NCI-H524 treated with DMSO at 0.1 percent for 48 hours (cell line): ENCODE results near the gene CLSTN2.

Source experiments
- DNase-seq: peaks from one replicate; lab custom pipeline; 2025; lab: John Stamatoyannopoulos, UW

CLSTN2 gene

GRCh38 chr3:140093742-140094141 lies 158.8 kb downstream of the CLSTN2 start:
- peak; percentile 82 for DNase-seq

DNA sequence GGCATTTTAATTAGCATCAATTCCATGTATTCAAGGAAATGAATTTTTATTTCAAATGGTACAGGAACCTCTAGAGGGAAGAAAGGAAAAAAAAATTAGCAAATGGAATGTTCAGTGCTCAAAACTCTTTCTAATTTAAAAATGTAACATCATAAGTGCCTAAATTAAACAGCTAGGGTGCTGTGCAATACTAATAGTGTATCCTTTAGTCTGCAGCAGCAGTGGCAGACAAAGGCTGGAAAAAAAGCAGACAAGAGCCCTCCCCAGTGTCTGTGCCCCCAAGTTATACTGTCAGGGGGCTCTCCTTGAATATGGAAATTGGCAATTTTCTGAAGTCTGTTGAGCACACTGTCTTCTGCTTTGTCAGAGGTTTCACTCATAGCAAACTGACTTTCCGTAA lies 159.5 kb downstream of the CLSTN2 start:
- no peak for DNase-seq

DNA sequence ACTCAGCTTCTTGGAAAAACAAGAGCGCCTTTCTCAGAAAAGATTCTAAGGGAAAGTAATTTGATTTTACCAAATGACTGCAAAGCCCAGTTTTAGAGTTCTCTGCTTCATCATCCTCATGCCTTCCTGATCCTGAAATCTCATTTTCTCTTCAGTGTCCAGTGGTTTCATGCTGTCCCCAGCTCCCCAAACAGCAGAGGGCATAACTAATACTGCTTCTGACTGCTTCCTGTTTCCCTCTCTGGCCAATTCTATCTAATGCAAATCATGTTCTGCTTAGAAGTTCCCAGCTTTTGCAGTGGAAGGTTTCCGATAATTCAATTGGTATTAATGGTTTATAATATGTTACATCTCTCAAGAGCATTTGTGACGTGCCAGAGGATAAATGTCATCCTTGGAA lies 161.1 kb downstream of the CLSTN2 start:
- DNase-seq: no peak

GRCh38 chr3:140097874-140098635 lies 163.1 kb downstream of the CLSTN2 start:
- peak; percentile 82 for DNase-seq

- no peak for DNase-seq
Observed at GRCh38 chr3:140100479-140100878, 165.5 kb downstream of the CLSTN2 start.

GRCh38 chr3:140103166-140103565 lies 168.2 kb downstream of the CLSTN2 start:
- DNase-seq: no peak

DNA sequence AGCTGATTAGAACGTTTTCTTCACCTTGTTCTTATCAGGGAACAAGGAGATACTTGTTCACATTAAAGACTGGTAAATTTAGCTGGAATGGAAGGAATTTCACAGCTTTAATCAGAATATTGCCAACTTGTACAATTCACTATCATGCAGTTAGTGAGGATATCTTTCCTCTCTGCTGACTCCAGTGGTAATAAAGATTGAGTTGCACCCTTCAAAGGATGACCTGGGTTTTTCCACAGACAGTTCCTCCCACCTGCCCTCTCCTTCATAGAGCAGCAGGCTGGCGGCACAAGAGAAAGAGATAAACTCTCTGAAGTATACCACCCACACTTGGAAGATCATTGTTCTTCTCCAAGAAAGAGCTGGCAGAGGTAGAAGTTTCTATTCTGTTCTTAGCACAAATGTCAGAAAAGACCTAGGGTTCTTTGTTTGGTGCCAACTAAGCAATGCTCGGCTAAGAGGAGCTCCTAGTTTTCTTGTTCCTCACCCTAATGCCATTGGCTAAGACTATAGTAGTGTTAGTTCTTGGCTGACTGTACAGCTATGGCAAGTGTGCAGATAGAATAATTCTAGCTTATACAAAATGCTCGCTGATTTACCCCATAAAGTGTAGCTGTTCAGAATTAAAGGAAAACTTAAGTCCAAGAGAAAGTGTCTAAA lies 169.1 kb downstream of the CLSTN2 start:
- no peak for DNase-seq

DNA sequence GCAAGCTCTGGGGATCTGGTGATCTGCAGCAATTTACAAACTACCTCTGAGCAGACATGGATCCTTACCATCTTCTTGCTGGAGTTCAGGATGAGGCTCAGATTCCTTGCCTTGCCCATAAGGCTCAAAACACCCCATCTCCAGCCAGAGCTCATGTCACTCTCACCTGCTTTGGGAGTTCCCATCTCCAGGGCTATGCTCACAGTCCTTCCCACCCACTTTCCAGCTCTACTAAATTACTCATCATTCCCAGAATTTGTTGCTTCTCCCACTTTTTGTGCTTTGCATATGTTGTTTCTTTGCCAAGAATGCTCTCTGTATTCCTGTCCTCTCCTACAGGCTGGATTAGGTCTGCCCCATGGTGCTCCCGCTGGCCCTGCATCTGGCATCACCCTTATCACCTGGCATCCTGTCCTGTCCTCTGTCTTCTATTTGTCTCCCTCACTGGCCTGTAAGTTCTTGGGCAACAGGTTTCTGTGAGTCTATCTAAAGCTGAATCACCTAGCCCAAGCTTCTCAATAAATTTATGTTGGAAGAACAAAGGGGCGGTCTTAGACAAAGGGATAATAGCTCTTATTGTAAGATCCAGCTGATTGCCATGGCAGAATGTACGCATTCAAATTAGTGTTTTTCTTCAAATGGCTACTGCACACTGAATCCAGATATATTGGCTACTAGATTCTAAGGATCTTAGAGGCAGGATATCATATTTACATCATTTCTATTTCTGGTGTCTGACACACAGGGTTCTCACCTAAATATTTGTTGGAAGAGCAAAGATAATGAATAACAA lies 179.2 kb downstream of the CLSTN2 start:
- DNase-seq: no peak

DNA sequence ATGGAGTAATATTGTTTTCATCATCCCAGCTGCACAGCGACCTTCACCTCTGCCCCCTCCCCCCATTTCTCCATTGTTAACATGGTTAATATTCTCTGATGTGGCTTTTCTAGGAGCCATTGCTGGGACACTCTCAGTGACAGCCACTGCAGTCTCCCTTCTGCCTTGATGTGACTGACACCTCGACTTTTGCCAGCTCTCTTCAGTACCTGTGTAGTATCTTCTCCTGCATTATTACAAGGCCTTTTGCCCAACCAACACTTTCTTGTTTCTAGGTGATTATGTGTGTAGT lies 179.8 kb downstream of the CLSTN2 start:
- no peak for DNase-seq

DNA sequence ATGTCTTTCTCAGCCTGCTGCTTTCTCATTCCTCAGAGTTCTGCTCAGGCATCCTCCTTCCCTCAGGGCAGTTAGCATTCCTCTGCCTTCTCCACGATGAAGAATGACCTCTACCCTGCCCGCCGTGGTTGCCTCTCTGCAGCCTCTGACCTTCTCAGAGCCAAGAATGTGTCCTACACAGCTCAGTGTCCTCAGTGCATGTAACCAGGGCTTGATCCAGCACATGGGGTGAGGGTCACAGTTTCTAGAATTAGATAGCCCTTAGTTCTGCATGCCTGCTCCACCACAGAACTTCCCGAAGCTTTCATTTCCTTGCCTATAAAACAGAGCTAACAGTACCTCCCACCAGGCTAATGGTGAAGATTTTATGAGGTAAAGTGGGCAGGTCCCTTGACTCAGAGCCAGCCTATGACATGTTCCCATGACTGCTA lies 182.1 kb downstream of the CLSTN2 start:
- no peak for DNase-seq

- DNase-seq: no peak
Observed at GRCh38 chr3:140122183-140122582, 187.2 kb downstream of the CLSTN2 start.

GRCh38 chr3:140128217-140128616 lies 193.2 kb downstream of the CLSTN2 start:
- peak; percentile 94 for DNase-seq

- peak; percentile 91 for DNase-seq
Observed at GRCh38 chr3:140128631-140129030, 193.6 kb downstream of the CLSTN2 start.

- no peak for DNase-seq
Observed at GRCh38 chr3:140129768-140130284, 194.8 kb downstream of the CLSTN2 start.

- DNase-seq: no peak
Observed at GRCh38 chr3:140131895-140132294, 196.9 kb downstream of the CLSTN2 start.

DNA sequence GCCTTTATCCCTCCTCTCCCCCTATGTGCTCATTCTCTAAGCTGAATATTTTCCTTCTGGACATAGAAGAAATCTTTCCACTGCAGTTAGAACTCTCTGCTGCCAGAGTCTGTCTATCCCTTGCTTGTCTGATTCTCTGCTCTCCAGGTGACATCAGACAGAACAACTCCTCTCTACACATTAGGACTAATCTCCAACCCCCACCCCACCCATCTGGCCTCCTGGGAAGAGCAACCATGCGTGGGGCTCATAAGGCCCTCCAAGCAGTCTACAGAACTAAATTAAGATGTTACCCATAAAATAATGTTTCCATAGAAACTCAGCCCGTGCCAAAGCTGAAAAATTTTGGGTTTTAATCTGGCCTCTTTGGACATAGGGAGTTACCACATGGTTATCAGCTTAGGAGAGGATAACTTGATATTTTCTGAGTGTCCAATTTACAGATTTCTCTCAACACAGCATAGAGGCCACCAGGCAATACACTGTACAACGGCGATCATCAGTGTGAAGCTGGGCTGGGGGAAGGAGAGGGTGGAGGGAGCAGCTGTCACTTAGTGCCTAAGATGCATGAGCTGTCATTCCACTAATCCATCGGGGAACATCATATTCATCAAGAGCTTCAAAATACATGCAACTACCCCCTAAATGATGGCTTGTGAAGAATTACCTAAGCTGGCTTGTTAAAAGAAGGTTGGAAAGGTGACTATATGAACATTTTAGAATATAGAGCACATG lies 199.4 kb downstream of the CLSTN2 start:
- DNase-seq: peak; percentile 96

DNA sequence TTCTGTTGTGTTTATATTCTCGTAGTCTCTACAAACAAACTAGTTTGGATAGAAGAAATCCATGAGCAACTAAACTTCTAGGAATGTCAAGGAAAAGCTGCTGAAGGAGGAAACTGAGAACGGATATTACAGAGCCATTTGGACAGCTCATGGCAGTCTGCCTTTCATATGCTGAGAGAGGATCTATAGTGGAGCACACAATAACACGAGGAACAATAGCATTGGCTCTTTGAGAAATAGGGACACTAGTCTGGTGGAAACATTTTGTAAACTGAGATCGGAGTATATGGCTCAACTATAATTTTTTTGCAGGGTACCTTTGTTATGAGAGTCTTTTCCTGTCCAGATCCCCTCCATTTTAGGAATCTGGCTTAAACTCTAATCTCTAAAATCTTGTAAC lies 200.5 kb downstream of the CLSTN2 start:
- no peak for DNase-seq

DNA sequence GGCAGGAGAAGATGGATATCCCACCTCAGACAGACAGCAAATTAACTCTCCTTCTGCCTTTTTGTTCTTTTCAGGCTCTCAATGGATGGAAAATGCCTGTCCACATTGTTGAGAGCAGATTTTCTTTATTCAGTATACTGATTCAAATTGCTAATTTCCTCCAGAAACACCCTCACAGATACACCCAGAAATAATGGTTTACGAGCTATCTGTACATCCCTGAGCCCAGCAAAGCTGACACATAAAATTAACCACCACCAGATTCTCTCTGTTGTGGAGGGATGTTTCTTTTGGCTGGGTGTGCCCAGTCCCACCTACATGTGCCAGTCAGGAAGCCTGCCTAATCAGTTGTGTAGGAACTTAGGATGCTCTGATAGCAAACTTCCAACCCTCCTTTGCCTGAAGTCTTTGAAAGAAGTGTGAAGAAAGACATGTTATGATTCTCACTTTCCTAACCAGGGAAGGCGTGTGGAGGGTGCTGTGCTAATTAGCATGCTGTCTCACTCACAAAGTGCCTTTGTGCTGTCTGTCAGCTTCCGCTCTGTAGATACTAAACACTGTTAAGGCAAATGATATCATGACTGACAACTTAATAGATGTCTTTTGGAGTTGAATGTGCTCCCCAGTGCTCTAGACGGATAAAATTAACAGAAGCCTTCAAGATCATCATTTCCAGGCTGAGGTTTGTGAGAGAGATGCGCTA lies 208.5 kb downstream of the CLSTN2 start:
- DNase-seq: no peak

- no peak for DNase-seq
Observed at GRCh38 chr3:140145528-140145927, 210.5 kb downstream of the CLSTN2 start.

GRCh38 chr3:140146668-140147067 lies 211.7 kb downstream of the CLSTN2 start:
- no peak for DNase-seq

- no peak for DNase-seq
Observed at GRCh38 chr3:140147965-140148490, 213.0 kb downstream of the CLSTN2 start.
